Measurements from ENCODE around the gene MYOM1.

MYOM1 gene

GRCh38 chr18:3219631-3220335 is at the start of gene MYOM1:
Gene MYOM1 (minus strand): TSS chr18:3219968. CDS start chr18:3215223, 4,745 bp downstream.
- Histone ChIP-seq H3K4me1 (ENCODE audit: control insufficient read depth, insufficient read depth, low read length) (peaks cover 7% of the 10 kb centered on the region), H3K36me3 (ENCODE audit: control insufficient read depth, insufficient read depth, low read length) (no peaks in the 10 kb centered on the region), H3K27me3 (ENCODE audit: control insufficient read depth, insufficient read depth, low read length) (no peaks in the 10 kb centered on the region), H3K27ac (ENCODE audit: low read depth, low read length) (peak within 1 kb of the TSS; percentile 81), H3K9ac (ENCODE audit: low read length) (no peak within 1 kb of the TSS), H3K4me3 (ENCODE audit: low read length) (peak within 1 kb of the TSS; percentile 58)

- Histone ChIP-seq H3K27me3 (ENCODE audit: control insufficient read depth, insufficient read depth, low read length) (no peaks in the 10 kb centered on the region), H3K36me3 (ENCODE audit: control insufficient read depth, insufficient read depth, low read length) (peaks cover 2% of the 10 kb centered on the region), H3K9ac (ENCODE audit: low read length) (no peak overlapping the region), H3K4me3 (ENCODE audit: low read length) (no peak overlapping the region), H3K4me1 (ENCODE audit: control insufficient read depth, insufficient read depth, low read length) (peaks cover 12% of the 10 kb centered on the region), H3K27ac (ENCODE audit: low read depth, low read length) (no peak overlapping the region)
Measured at GRCh38 chr18:3269241-3269913, 49.6 kb upstream of the MYOM1 start.

- H3K27me3 ChIP-seq (ENCODE audit: control insufficient read depth, insufficient read depth, low read length): no peaks in the 10 kb centered on the region
- no peak overlapping the region for H3K4me3 ChIP-seq (ENCODE audit: low read length)
- no peaks in the 10 kb centered on the region for H3K36me3 ChIP-seq (ENCODE audit: control insufficient read depth, insufficient read depth, low read length)
- H3K9ac ChIP-seq (ENCODE audit: low read length): no peak overlapping the region
- no peak overlapping the region for H3K27ac ChIP-seq (ENCODE audit: low read depth, low read length)
- H3K4me1 ChIP-seq (ENCODE audit: control insufficient read depth, insufficient read depth, low read length): peaks cover 19% of the 10 kb centered on the region
Measured at GRCh38 chr18:3268306-3268705, 48.5 kb upstream of the MYOM1 start.

- no peaks in the 10 kb centered on the region for H3K27me3 ChIP-seq (ENCODE audit: control insufficient read depth, insufficient read depth, low read length)
- no peak overlapping the region for H3K27ac ChIP-seq (ENCODE audit: low read depth, low read length)
- no peak overlapping the region for H3K9ac ChIP-seq (ENCODE audit: low read length)
- H3K4me3 ChIP-seq (ENCODE audit: low read length): no peak overlapping the region
- peaks cover 20% of the 10 kb centered on the region for H3K4me1 ChIP-seq (ENCODE audit: control insufficient read depth, insufficient read depth, low read length)
- no peaks in the 10 kb centered on the region for H3K36me3 ChIP-seq (ENCODE audit: control insufficient read depth, insufficient read depth, low read length)
Measured at GRCh38 chr18:3266062-3266608, 46.4 kb upstream of the MYOM1 start.

- H3K36me3 ChIP-seq (ENCODE audit: control insufficient read depth, insufficient read depth, low read length): no peaks in the 10 kb centered on the region
- H3K4me3 ChIP-seq (ENCODE audit: low read length): no peak overlapping the region
- no peak overlapping the region for H3K27ac ChIP-seq (ENCODE audit: low read depth, low read length)
- no peaks in the 10 kb centered on the region for H3K27me3 ChIP-seq (ENCODE audit: control insufficient read depth, insufficient read depth, low read length)
- no peak overlapping the region for H3K9ac ChIP-seq (ENCODE audit: low read length)
- peaks cover 23% of the 10 kb centered on the region for H3K4me1 ChIP-seq (ENCODE audit: control insufficient read depth, insufficient read depth, low read length)
Measured at GRCh38 chr18:3265564-3266033, 45.8 kb upstream of the MYOM1 start.

GRCh38 chr18:3264362-3264761 is 44.6 kb upstream of the MYOM1 start:
- Histone ChIP-seq H3K4me3 (ENCODE audit: low read length) (peak overlapping the region; percentile 19), H3K9ac (ENCODE audit: low read length) (no peak overlapping the region), H3K27ac (ENCODE audit: low read depth, low read length) (no peak overlapping the region), H3K4me1 (ENCODE audit: control insufficient read depth, insufficient read depth, low read length) (peaks cover 23% of the 10 kb centered on the region), H3K27me3 (ENCODE audit: control insufficient read depth, insufficient read depth, low read length) (no peaks in the 10 kb centered on the region), H3K36me3 (ENCODE audit: control insufficient read depth, insufficient read depth, low read length) (no peaks in the 10 kb centered on the region)

- peak overlapping the region; percentile 10 for H3K9ac ChIP-seq (ENCODE audit: low read length)
- peaks cover 23% of the 10 kb centered on the region for H3K4me1 ChIP-seq (ENCODE audit: control insufficient read depth, insufficient read depth, low read length)
- H3K36me3 ChIP-seq (ENCODE audit: control insufficient read depth, insufficient read depth, low read length): peaks cover 4% of the 10 kb centered on the region
- peak overlapping the region; percentile 94 for H3K4me3 ChIP-seq (ENCODE audit: low read length)
- H3K27ac ChIP-seq (ENCODE audit: low read depth, low read length): no peak overlapping the region
- no peaks in the 10 kb centered on the region for H3K27me3 ChIP-seq (ENCODE audit: control insufficient read depth, insufficient read depth, low read length)
Measured at GRCh38 chr18:3263132-3263700, 43.4 kb upstream of the MYOM1 start.

- peak overlapping the region; percentile 95 for H3K27ac ChIP-seq (ENCODE audit: low read depth, low read length)
- H3K4me1 ChIP-seq (ENCODE audit: control insufficient read depth, insufficient read depth, low read length): peaks cover 22% of the 10 kb centered on the region
- H3K27me3 ChIP-seq (ENCODE audit: control insufficient read depth, insufficient read depth, low read length): no peaks in the 10 kb centered on the region
- H3K36me3 ChIP-seq (ENCODE audit: control insufficient read depth, insufficient read depth, low read length): peaks cover 7% of the 10 kb centered on the region
- H3K4me3 ChIP-seq (ENCODE audit: low read length): peak overlapping the region; percentile 94
- peak overlapping the region; percentile 84 for H3K9ac ChIP-seq (ENCODE audit: low read length)
Measured at GRCh38 chr18:3262234-3263131, 42.7 kb upstream of the MYOM1 start.

GRCh38 chr18:3261373-3262233 is 41.8 kb upstream of the MYOM1 start, which contains the start of gene MYL12B:
Gene MYL12B (plus strand): TSS chr18:3262133. CDS start chr18:3272899, 10,766 bp downstream.
- H3K9ac ChIP-seq (ENCODE audit: low read length): peak within 1 kb of the TSS; percentile 84
- peaks cover 31% of the 10 kb centered on the region for H3K4me1 ChIP-seq (ENCODE audit: control insufficient read depth, insufficient read depth, low read length)
- H3K4me3 ChIP-seq (ENCODE audit: low read length): peak within 1 kb of the TSS; percentile 94
- no peaks in the 10 kb centered on the region for H3K27me3 ChIP-seq (ENCODE audit: control insufficient read depth, insufficient read depth, low read length)
- H3K27ac ChIP-seq (ENCODE audit: low read depth, low read length): peak within 1 kb of the TSS; percentile 95
- peaks cover 7% of the 10 kb centered on the region for H3K36me3 ChIP-seq (ENCODE audit: control insufficient read depth, insufficient read depth, low read length)

- Histone ChIP-seq H3K4me1 (ENCODE audit: control insufficient read depth, insufficient read depth, low read length) (peaks cover 33% of the 10 kb centered on the region), H3K36me3 (ENCODE audit: control insufficient read depth, insufficient read depth, low read length) (peaks cover 10% of the 10 kb centered on the region), H3K27me3 (ENCODE audit: control insufficient read depth, insufficient read depth, low read length) (no peaks in the 10 kb centered on the region), H3K4me3 (ENCODE audit: low read length) (peak overlapping the region; percentile 94), H3K9ac (ENCODE audit: low read length) (no peak overlapping the region), H3K27ac (ENCODE audit: low read depth, low read length) (peak overlapping the region; percentile 95)
Measured at GRCh38 chr18:3260995-3261372, 41.2 kb upstream of the MYOM1 start.

GRCh38 chr18:3257627-3258120 is 37.9 kb upstream of the MYOM1 start:
- no peaks in the 10 kb centered on the region for H3K27me3 ChIP-seq (ENCODE audit: control insufficient read depth, insufficient read depth, low read length)
- no peak overlapping the region for H3K9ac ChIP-seq (ENCODE audit: low read length)
- peaks cover 23% of the 10 kb centered on the region for H3K36me3 ChIP-seq (ENCODE audit: control insufficient read depth, insufficient read depth, low read length)
- no peak overlapping the region for H3K4me3 ChIP-seq (ENCODE audit: low read length)
- H3K4me1 ChIP-seq (ENCODE audit: control insufficient read depth, insufficient read depth, low read length): peaks cover 15% of the 10 kb centered on the region
- peak overlapping the region; percentile 70 for H3K27ac ChIP-seq (ENCODE audit: low read depth, low read length)
